Measurements from ENCODE around the gene NUF2. TPM values are rescaled to one million over a fixed set of nuclear protein-coding genes. Genes with fewer than 3 reads are reported as not detected.

Gene NUF2
- total and polyA plus RNA-seq, 10 donors, result 2.4 to 8.2 (median 4.8) TPM

GRCh38 chr1:163399001-163399400 is 77.2 kb downstream of the NUF2 start:
- H3K27me3 ChIP-seq (replicated peaks in 1 of 7), result peaks cover 0 to 14% (median 0%) of the 10 kb centered on the region in 7 donors
- TF ChIP-seq POLR2A (IDR thresholded peaks at IDR 0.05), result no peak
- no peak for TF ChIP-seq POLR2AphosphoS5 (IDR thresholded peaks at IDR 0.05)
- TF ChIP-seq CTCF (IDR thresholded peaks at IDR 0.05 in 8 of 11, conservative IDR thresholded peaks at IDR 0.05 in 3 of 11), result no peak
- DNase-seq, result no peak
- no peak overlapping the region for H3K27ac ChIP-seq
- H3K4me3 ChIP-seq, result no peak overlapping the region
- no peaks in the 10 kb centered on the region for H3K36me3 ChIP-seq
- H3K4me1 ChIP-seq, result no peaks in the 10 kb centered on the region
- WGBS, 5 donors, result 82 to 94% (median 87%) methylated on average over 5 of the region's 5 CpGs
- intact Hi-C loops (cut with DNase I; ENCODE audit: low total_unique reads), result no loop called here
- no peaks in the 10 kb centered on the region for H3K9me3 ChIP-seq

- no peak overlapping the region for H3K27ac ChIP-seq
- TF ChIP-seq POLR2AphosphoS5 (IDR thresholded peaks at IDR 0.05) (no peak), CTCF (IDR thresholded peaks at IDR 0.05 in 8 of 11, conservative IDR thresholded peaks at IDR 0.05 in 3 of 11) (no peak), POLR2A (IDR thresholded peaks at IDR 0.05) (no peak)
- no peak overlapping the region for H3K4me3 ChIP-seq
- no peaks in the 10 kb centered on the region for H3K9me3 ChIP-seq
- peaks cover 0 to 14% (median 0%) of the 10 kb centered on the region in 7 donors for H3K27me3 ChIP-seq (replicated peaks in 1 of 7)
- H3K4me1 ChIP-seq, result no peaks in the 10 kb centered on the region
- no peak for DNase-seq
- no peaks in the 10 kb centered on the region for H3K36me3 ChIP-seq
- intact Hi-C loops (cut with DNase I; ENCODE audit: low total_unique reads), result no loop called here
- 61 to 80% (median 74%) methylated on average over 9 of the region's 9 CpGs for WGBS, 5 donors
Measured at GRCh38 chr1:163399976-163400601, 78.3 kb downstream of the NUF2 start.

GRCh38 chr1:163401211-163401610 is 79.5 kb downstream of the NUF2 start:
- H3K9me3 ChIP-seq, result no peaks in the 10 kb centered on the region
- H3K4me3 ChIP-seq, result no peak overlapping the region
- no peak for TF ChIP-seq POLR2A (IDR thresholded peaks at IDR 0.05)
- no peak for TF ChIP-seq CTCF (IDR thresholded peaks at IDR 0.05 in 8 of 11, conservative IDR thresholded peaks at IDR 0.05 in 3 of 11)
- TF ChIP-seq POLR2AphosphoS5 (IDR thresholded peaks at IDR 0.05), result no peak
- DNase-seq, result no peak
- H3K36me3 ChIP-seq, result no peaks in the 10 kb centered on the region
- intact Hi-C loops (cut with DNase I; ENCODE audit: low total_unique reads), result no loop called here
- no peak overlapping the region for H3K27ac ChIP-seq
- no peaks in the 10 kb centered on the region for H3K4me1 ChIP-seq
- H3K27me3 ChIP-seq (replicated peaks in 1 of 7), result peaks cover 0 to 17% (median 0%) of the 10 kb centered on the region in 7 donors
- WGBS, 5 donors, result 79 to 90% (median 86%) methylated on average over 3 of the region's 3 CpGs

Other genes starting within 250 kb of the NUF2 start
- 100 to 1,000 TPM in 1 of 7 donors, 10 to 100 TPM in 5, 1 to 10 TPM in 1; 8.6 to 150 (median 32.4) TPM for gene RGS5, start 119.0 kb upstream of the NUF2 start, total RNA-seq
- 1 to 10 TPM; 3.1 to 10.0 (median 6.5) TPM for gene RGS5, start 119.0 kb upstream of the NUF2 start, polyA plus RNA-seq